HG03095 (cell line): Measurements from ENCODE around the gene CDK5R1.

Experiments
- ATAC-seq: cut with Tn5 transposase; IDR thresholded peaks from one replicate; pipeline ENCODE4 v1.9.1; 2021; ENCODE audit warnings: moderate library complexity; ENCODE audit not compliant: unreplicated experiment

The CDK5R1 gene

DNA sequence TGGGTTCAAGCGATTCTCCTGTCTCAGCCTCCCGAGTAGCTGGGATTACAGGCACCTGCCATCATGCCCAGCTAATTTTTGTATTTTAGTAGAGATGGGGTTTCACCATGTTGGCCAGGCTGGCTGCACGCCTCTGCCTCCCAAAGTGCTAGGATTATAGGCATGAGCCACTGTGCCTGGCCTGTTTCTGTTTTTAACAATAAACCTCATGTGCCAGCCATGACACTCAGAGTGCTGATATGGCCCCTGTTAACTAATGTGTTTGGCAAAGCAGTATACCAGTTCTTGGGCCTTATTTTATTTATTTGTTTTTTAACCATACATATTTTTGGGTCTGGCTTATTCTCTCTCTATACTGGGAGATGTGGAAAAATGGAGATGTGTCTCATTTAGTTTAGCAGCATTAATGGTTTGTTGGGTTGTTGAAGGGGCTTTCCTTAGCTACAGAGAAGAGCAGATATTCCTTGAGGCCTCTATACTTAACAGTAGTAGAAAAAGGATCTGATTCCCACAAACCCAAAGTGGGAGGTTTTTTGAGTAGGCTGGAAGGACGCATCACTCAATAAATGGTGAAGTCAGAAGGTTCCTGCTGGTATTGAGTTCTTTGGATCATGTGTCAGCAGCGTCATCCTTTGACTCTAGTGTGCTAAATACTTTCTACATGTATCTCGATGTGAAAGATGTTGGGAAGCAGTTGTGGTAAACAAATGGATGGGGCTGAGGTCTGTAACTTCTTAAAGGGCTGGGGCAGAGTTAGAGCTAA, 16.2 kb upstream of the CDK5R1 start:
- ATAC-seq = no peak

DNA sequence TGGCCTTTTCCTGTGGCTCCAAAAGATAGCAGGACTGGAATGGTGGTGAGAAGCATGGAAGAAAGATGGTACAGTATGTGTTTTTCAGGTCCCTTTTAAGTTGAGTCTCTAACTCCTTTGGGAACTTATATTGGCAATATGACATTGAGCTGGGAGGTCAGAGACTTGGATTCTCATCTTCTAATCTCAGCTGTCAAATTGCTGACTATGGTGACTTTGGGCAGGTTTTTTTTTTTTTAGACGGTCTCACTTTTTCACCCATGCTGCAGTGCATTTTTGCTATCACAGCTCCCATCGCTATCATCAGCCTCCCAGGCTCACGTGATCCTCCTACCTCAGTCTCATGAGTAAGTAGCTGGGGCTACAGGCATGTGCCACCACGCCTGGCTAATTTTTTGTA, 15.1 kb upstream of the CDK5R1 start:
- ATAC-seq = no peak

GRCh38 chr17:32475258-32475657, 11.5 kb upstream of the CDK5R1 start:
- no peak for ATAC-seq

DNA sequence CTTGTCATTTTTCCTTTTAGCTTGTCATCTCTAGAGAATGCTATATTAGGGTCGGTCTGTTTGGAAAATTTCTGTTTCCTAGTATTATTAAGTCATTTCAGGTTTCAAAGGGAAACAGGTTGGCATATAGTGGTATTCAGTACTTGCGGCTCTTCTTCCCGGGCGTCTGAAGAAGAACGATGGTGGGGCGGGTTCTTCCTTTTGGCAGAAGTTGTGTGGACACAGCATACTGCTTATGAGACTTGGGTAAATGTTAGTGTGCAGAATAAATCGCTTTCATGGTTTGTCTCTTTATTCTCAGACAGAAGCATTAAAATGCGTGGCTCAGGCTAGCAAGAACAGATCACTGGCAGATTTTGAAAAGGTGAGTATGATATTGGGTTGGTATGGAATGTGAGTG, 9.6 kb upstream of the CDK5R1 start:
- ATAC-seq = no peak

- ATAC-seq = no peak
These were observed 7.6 kb upstream of the CDK5R1 start for GRCh38 chr17:32479074-32479617.

GRCh38 chr17:32481193-32481592, 5.6 kb upstream of the CDK5R1 start:
- no peak for ATAC-seq

GRCh38 chr17:32482568-32483320, 4.0 kb upstream of the CDK5R1 start:
- ATAC-seq = no peak

DNA sequence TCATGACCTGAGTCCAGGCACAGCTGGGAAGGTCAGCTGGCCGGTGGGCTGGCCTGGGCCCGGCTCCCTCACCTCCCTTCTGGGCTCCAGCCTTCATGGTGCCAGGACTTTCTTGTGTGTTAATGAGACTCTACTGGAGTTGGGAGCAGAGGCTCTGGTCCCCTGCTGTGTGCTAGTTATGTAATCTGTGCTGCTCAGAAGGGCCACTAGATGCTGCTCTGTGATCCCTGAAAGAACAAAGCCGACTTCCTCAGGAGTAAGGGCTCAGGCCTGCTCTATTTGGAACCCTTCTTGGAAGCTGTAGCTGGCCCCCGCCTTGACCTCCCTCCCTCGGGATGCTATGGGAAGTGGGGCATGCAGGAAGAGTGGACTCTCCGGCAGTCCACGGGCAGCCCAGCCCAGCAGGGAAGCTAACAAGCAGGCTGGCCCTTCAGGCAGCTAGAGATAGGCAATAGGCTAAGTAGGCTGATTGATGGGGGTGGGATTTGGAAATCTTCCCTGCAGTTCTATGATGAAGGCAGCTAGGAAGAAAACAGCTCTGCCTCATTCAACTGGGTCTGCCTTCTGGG, 3.3 kb upstream of the CDK5R1 start:
- ATAC-seq = no peak

DNA sequence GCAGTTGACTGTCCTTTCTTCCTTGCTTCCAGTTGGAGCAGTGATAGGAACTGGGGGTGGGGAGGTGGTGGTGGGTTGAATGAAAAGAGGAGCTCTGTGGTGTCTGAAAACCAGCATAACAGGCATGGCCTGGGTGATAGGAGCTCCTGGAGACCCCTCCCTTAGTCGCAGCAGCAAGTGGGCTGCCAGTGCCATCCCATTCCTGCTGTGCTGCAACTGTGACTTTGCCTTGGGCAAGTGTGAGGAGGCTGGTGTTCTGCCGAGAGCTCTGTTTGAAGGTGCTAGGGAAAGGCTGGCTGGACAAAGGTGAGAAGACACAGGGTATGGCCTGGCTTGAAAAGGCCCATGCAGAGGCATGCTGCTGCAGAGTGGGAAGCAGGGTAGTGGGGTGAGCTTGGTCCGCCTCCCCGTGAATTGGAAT, 2.7 kb upstream of the CDK5R1 start:
- ATAC-seq = no peak

GRCh38 chr17:32484628-32485027, 2.2 kb upstream of the CDK5R1 start:
- ATAC-seq = no peak

GRCh38 chr17:32485261-32486110, 1.3 kb upstream of the CDK5R1 start:
- no peak for ATAC-seq

- ATAC-seq = peak; percentile 43
These were observed 587 bp upstream of the CDK5R1 start for GRCh38 chr17:32486111-32486700.

DNA sequence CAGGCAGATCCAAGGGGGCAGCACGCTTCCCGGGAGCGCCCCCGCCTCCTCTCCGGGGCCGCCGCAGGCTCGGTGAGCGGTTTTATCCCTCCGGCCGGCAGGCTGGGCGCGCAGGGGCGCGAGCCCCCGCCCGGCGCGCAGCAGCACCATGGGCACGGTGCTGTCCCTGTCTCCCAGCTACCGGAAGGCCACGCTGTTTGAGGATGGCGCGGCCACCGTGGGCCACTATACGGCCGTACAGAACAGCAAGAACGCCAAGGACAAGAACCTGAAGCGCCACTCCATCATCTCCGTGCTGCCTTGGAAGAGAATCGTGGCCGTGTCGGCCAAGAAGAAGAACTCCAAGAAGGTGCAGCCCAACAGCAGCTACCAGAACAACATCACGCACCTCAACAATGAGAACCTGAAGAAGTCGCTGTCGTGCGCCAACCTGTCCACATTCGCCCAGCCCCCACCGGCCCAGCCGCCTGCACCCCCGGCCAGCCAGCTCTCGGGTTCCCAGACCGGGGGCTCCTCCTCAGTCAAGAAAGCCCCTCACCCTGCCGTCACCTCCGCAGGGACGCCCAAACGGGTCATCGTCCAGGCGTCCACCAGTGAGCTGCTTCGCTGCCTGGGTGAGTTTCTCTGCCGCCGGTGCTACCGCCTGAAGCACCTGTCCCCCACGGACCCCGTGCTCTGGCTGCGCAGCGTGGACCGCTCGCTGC, 832 bp downstream of the CDK5R1 start:
- ATAC-seq = no peak

- no peak for ATAC-seq
These were observed 1.4 kb downstream of the CDK5R1 start for GRCh38 chr17:32488177-32488542.

GRCh38 chr17:32488604-32489180, 1.9 kb downstream of the CDK5R1 start:
- no peak for ATAC-seq

DNA sequence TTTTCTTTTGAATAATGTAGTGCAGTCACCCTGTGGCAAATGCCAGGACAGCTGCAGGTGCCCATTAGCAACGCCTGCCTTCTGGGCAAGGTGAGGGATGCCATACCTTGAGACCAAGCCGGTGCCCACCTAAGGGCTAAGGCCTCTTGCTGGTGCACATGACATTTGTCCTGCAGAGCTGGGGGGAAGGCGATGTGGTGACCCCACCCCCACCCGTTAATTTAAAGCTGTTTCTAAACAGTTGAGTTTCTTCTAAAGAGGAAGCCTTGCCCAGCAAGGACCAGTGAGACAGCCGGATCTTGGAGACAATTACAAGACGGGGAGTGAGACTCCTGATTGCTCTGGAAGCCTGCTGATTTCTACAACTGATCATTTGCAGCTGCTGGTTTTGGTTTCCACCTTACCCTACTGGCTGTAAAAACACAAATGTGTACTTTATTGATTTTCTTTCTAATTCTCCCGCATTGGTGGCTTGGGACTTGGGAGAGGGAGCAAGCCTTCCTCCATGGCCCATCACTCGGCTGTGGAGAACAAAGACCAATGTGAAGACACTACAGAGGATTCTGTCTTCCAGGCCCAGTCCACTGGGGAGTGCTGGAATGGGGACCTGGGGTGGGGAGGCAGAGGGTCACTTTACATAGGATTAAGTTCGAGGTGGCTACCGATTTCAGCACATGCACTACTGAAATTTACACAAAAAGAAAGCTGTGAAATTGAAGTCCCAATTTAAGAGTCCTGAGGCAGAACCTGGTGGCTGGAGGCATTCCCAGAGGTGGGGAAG, 2.7 kb downstream of the CDK5R1 start:
- ATAC-seq = no peak

DNA sequence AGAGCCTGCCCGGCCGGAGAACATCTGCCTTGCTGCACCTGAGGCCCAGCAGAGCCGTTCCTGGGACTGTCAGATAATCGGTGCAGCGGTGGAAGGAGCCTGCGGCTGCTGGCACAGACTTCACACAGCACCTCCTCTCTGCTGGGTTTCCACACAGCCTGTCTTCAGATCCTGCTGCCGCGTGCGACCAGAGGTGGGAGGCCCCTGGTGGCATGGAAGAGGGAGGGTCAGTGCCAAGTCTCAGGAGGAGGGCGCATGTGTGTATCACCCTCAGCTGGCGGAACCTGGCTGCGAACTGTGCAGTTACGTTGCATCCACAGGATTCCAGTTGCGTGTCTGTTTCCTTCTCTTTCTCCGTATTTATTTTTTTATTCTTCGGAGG, 3.3 kb downstream of the CDK5R1 start:
- no peak for ATAC-seq

DNA sequence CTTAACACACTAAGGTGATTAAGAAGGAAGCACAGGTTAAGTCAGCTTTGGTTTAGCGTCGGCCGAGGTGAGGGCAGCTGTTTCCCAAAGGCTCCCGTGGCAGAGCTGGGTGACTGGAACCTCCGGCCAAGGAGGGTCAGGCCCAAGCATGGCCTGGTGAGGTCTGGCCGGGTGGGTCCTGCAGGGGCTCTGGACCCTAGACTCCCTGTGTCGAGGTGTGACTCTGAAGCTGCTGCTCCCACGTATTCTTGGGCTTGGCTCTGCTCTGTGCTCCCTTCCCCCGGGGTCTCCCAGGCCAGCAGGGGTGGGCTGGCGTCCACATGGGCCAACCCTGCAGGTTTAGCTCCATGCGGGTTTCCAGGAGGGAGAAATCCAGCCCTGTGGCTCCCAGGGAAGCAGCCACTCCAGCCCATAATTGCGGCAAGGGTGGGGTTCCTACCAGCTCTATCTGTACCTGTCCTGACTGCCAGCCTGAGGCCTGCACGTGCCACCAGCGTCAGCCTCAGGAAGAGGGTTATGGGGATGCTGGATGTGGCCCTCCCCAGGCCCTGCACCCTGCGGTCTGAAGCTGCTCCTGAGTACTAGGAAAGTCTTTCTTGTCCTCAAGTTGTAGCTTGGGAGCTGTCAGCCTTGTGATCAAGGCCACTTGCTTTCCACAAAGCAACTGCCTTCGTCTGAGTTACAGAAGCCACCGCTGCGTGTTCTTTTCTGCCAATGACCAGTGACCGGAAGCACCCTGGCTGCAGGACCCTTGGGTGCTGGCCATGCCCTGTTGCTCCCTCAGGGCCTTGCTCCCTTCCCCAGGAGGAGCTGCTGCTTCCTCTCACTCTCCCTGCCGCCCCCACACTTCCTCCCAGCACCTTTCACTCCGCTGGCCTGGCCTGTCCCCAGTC, 4.8 kb downstream of the CDK5R1 start:
- no peak for ATAC-seq
